HG03442 (cell line): ENCODE results near the gene JUP.

Experiments used
- ATAC-seq: cut with Tn5 transposase; IDR thresholded peaks from one replicate; pipeline ENCODE4 v1.9.1; 2021; ENCODE audit warnings: mild to moderate bottlenecking, moderate library complexity; ENCODE audit not compliant: unreplicated experiment

The JUP gene

GRCh38 chr17:41760878-41761277 is 25.6 kb downstream of the JUP start:
- no peak for ATAC-seq

GRCh38 chr17:41758601-41759000 is 27.9 kb downstream of the JUP start:
- ATAC-seq: no peak

- no peak for ATAC-seq
These were observed 32.4 kb downstream of the JUP start for GRCh38 chr17:41754066-41754465.

- no peak for ATAC-seq
These were observed 35.2 kb downstream of the JUP start for GRCh38 chr17:41751288-41751687.

GRCh38 chr17:41750862-41751261 is 35.6 kb downstream of the JUP start:
- ATAC-seq: no peak

GRCh38 chr17:41748275-41748674 is 38.2 kb downstream of the JUP start:
- no peak for ATAC-seq

- no peak for ATAC-seq
These were observed 44.8 kb downstream of the JUP start for GRCh38 chr17:41741709-41742108.

GRCh38 chr17:41740506-41740905 is 46.0 kb downstream of the JUP start:
- no peak for ATAC-seq

GRCh38 chr17:41739661-41740352 is 46.7 kb downstream of the JUP start:
- no peak for ATAC-seq

GRCh38 chr17:41738801-41739112 is 47.8 kb downstream of the JUP start:
- no peak for ATAC-seq

GRCh38 chr17:41738077-41738800 is 48.3 kb downstream of the JUP start:
- peak; percentile 65 for ATAC-seq

- ATAC-seq: no peak
These were observed 48.9 kb downstream of the JUP start for GRCh38 chr17:41737680-41738023.

GRCh38 chr17:41736983-41737679 is 49.4 kb downstream of the JUP start:
- no peak for ATAC-seq

- no peak for ATAC-seq
These were observed 50.8 kb downstream of the JUP start for GRCh38 chr17:41735744-41736143.

GRCh38 chr17:41734949-41735313 is 51.6 kb downstream of the JUP start:
- no peak for ATAC-seq

- ATAC-seq: no peak
These were observed 52.2 kb downstream of the JUP start, which contains the start of gene HAP1 for GRCh38 chr17:41734139-41734948. HAP1 (minus strand) TSS chr17:41734643; CDS start chr17:41734634, 9 bp downstream.

- no peak for ATAC-seq
These were observed 53.0 kb downstream of the JUP start for GRCh38 chr17:41733348-41734138.

- no peak for ATAC-seq
These were observed 54.7 kb downstream of the JUP start for GRCh38 chr17:41731836-41732235.

- ATAC-seq: no peak
These were observed 56.0 kb downstream of the JUP start for GRCh38 chr17:41730479-41730878.

- no peak for ATAC-seq
These were observed 58.5 kb downstream of the JUP start for GRCh38 chr17:41728056-41728455.

- ATAC-seq: no peak
These were observed 61.4 kb downstream of the JUP start for GRCh38 chr17:41725134-41725533.
